Gastroesophageal sphincter (tissue), 4 donors: ENCODE results near the gene RNF141. TPM values are rescaled to one million over a fixed set of nuclear protein-coding genes. Genes with fewer than 3 reads are reported as not detected.

Experiments used
- ATAC-seq: fragments of 150-250 bp; one replicate; pipeline ENCODE4 v1.9.1; 2016; ENCODE audit warnings: mild to moderate bottlenecking, moderate library complexity
- H3K27ac ChIP-seq, 4 donors: fragments of 200-600 bp; sonication (generic) in 3 of 4; 1 replicate in 3 of 4; 2 replicates in 1 of 4; pipeline ENCODE4 v1.5.1; 2016 to 2019
- H3K27me3 ChIP-seq: fragments of 200-600 bp; sonication (generic); one replicate; pipeline ENCODE4 v1.5.1; 2019
- H3K36me3 ChIP-seq, 2 donors: fragments of 200-600 bp; sonication (generic); one replicate each; pipeline ENCODE4 v1.5.1; 2019; ENCODE audit warnings: control low read depth in 1 of 2
- H3K4me1 ChIP-seq, 3 donors: fragments of 200-600 bp; sonication (generic); 1 replicate in 2 of 3; 2 replicates in 1 of 3; pipeline ENCODE4 v1.5.1; 2016 to 2019; ENCODE audit warnings: control low read depth in 2 of 3
- H3K4me3 ChIP-seq, 2 donors: fragments of 200-600 bp; sonication (generic); one replicate each; pipeline ENCODE4 v1.5.1; 2019; ENCODE audit warnings: mild to moderate bottlenecking in 1 of 2, moderate library complexity in 1 of 2
- H3K9me3 ChIP-seq, 3 donors: fragments of 200-600 bp; sonication (generic); one replicate each; pipeline ENCODE4 v1.5.1; 2017 to 2019; ENCODE audit warnings: control low read depth in 2 of 3
- EP300 ChIP-seq: sonication (generic); formaldehyde crosslinking; IDR thresholded peaks from one replicate; pipeline ENCODE4 v1.6.1; 2017; ENCODE audit warnings: antibody characterized with exemption, mild to moderate bottlenecking
- POLR2A ChIP-seq, 2 donors: fragments of 450-650 bp; IDR thresholded peaks; one replicate each; pipeline ENCODE4 v1.6.1; 2017; ENCODE audit warnings: antibody characterized with exemption in 2 of 2, mild to moderate bottlenecking in 2 of 2, moderate library complexity in 1 of 2
- POLR2AphosphoS5 ChIP-seq: sonication (generic); formaldehyde crosslinking; IDR thresholded peaks from one replicate; pipeline ENCODE4 v1.6.1; 2017; ENCODE audit warnings: antibody characterized with exemption
- WGBS, 2 donors: methylation state at CpG; one replicate each; pipeline ENCODE4 v1.1.5; 2018; ENCODE audit warnings: low coverage in 1 of 2; 5-methylcytosine and 5-hydroxymethylcytosine counted together
- total RNA-seq, 4 donors: library from RNA; depleted of rRNA; stranded (reverse); fragments of >200 nt; gene quantifications; one replicate each; pipeline ENCODE4 v1.1.0, GENCODE V29; 2016
- TF ChIP-seq, protein P1 (sequence below), 4 experiments: fragments of 200-600 bp in 2 of 4; fragments of 450-650 bp in 2 of 4; sonication (generic) in 1 of 4; IDR thresholded peaks; one replicate each; pipeline ENCODE4 v1.5.1; 2017 to 2019; ENCODE audit warnings: antibody characterized with exemption in 4 of 4, mild to moderate bottlenecking in 2 of 4, moderate library complexity in 2 of 4

The RNF141 gene
- total RNA-seq, 4 donors from 2014 or later, result 28.4 to 44.8 (median 38.1) TPM

DNA sequence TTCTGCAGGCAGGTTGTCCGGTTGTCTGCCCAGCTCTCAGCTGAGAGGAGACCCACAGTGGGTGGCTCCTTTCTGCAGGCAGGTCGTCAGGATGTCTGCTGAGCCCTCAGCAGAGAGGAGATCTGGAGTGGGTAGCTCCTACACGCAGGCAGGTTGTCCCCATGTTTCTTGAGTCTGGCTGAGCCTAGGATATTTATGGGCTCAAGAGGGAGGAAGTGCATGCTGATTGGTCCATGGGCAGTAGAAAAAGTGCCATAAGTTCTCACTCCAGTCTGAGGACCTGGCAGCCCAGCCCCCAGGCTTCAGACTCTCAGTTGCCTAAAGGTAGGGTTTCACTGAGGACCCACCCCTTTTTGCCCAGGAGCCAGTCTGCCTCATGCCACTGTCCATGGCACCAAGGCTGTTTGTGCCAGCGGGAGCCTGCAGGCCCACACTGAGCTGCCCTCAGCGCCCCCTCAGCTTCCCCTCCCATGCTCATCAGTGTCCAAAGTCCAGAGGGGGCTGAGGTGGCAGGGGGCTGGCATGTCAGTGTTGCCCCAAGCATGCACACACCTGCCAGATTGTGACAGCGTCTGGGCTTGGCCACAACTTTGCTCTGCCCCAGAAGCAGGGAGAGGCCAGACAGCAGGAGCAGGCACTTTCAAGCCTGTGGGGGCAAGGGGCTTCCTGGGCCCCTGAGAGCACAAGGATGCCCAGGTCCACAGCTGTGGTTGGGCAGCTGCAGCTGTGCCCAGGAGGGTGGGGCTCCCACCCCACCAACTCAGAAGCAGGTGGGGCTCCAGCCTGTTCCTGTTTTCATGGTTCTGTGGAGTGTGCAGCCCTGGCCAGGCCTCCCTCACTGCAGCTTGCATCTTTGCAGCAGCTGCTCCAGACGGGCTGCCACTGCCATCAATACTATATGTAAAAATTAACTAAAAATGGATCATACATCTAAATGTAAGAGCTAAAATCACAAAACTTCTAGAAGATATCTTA, 3.8 kb upstream of the RNF141 start:
- Histone ChIP-seq H3K27ac (no peak overlapping the region), H3K36me3 (no peaks in the 10 kb centered on the region), H3K9me3 (no peaks in the 10 kb centered on the region), H3K27me3 (no peaks in the 10 kb centered on the region), H3K4me3 (no peak overlapping the region), H3K4me1 (peaks cover 0 to 12% (median 4%) of the 10 kb centered on the region in 3 donors)
- TF ChIP-seq EP300 (no peak), POLR2A (IDR thresholded peaks at IDR 0.05) (no peak)
- ATAC-seq, result no peak
- no CpG with 5 or more reads among the region's 7 CpGs for WGBS, 2 donors

DNA sequence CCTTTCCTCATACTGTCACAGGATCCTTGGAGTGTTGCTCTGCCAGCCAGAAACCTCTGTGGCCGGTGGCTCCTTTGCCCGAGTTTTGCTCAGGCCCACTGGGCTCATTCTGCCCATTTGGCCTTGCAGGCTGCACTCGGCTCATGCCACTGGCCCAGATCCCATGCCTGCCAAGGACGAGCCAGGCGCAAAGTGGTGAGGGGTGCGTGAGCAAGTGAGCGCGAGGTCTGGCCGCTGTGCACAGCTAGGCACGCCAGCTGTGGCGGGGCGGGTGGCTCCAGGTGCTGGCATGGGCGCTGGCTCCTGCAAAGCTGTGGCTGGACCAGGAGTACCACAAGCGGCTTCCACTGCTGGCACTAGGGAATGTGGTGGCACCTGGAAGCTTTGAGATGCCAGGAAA, 2.8 kb upstream of the RNF141 start:
- no peak for ATAC-seq
- Histone ChIP-seq H3K36me3 (no peaks in the 10 kb centered on the region), H3K27ac (no peak overlapping the region), H3K27me3 (no peaks in the 10 kb centered on the region), H3K4me1 (peaks cover 0 to 22% (median 4%) of the 10 kb centered on the region in 3 donors), H3K9me3 (no peaks in the 10 kb centered on the region), H3K4me3 (no peak overlapping the region)
- no peak for TF ChIP-seq EP300
- TF ChIP-seq POLR2A (IDR thresholded peaks at IDR 0.05), result no peak
- no peak for TF ChIP-seq POLR2AphosphoS5
- WGBS, 2 donors, result 93% methylated on average over 4 of the region's 14 CpGs; no CpG with 5 or more reads in 1 of the 2 donors

- TF ChIP-seq, protein P1, sequence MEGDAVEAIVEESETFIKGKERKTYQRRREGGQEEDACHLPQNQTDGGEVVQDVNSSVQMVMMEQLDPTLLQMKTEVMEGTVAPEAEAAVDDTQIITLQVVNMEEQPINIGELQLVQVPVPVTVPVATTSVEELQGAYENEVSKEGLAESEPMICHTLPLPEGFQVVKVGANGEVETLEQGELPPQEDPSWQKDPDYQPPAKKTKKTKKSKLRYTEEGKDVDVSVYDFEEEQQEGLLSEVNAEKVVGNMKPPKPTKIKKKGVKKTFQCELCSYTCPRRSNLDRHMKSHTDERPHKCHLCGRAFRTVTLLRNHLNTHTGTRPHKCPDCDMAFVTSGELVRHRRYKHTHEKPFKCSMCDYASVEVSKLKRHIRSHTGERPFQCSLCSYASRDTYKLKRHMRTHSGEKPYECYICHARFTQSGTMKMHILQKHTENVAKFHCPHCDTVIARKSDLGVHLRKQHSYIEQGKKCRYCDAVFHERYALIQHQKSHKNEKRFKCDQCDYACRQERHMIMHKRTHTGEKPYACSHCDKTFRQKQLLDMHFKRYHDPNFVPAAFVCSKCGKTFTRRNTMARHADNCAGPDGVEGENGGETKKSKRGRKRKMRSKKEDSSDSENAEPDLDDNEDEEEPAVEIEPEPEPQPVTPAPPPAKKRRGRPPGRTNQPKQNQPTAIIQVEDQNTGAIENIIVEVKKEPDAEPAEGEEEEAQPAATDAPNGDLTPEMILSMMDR (IDR thresholded peaks at IDR 0.05), result no peak
- TF ChIP-seq EP300, result no peak
- no peak for TF ChIP-seq POLR2AphosphoS5
- no peak for TF ChIP-seq POLR2A (IDR thresholded peaks at IDR 0.05)
- H3K36me3 ChIP-seq, result no peaks in the 10 kb centered on the region
- no peak overlapping the region for H3K4me3 ChIP-seq
- ATAC-seq, result no peak
- H3K27ac ChIP-seq, result no peak overlapping the region
- no peaks in the 10 kb centered on the region for H3K27me3 ChIP-seq
- peaks cover 0 to 23% (median 4%) of the 10 kb centered on the region in 3 donors for H3K4me1 ChIP-seq
- H3K9me3 ChIP-seq, result no peaks in the 10 kb centered on the region
- WGBS, 2 donors, result 85 to 92% methylated on average over 1 to 3 of the region's 3 CpGs
These were observed 1.8 kb upstream of the RNF141 start for GRCh38 chr11:10542776-10543175.

- TF ChIP-seq EP300, result no peak
- TF ChIP-seq POLR2A (IDR thresholded peaks at IDR 0.05), result no peak
- no peak for TF ChIP-seq POLR2AphosphoS5
- TF ChIP-seq, protein P1 (IDR thresholded peaks at IDR 0.05), result no peak
- Histone ChIP-seq H3K27ac (peak overlapping the region in 3 of 4 donors; percentile 91 to 93 (median 93)), H3K36me3 (no peaks in the 10 kb centered on the region), H3K4me3 (peak overlapping the region; percentile 88 to 94), H3K9me3 (no peaks in the 10 kb centered on the region), H3K4me1 (peaks cover 0 to 23% (median 4%) of the 10 kb centered on the region in 3 donors), H3K27me3 (no peaks in the 10 kb centered on the region)
- 35 to 70% methylated on average over 4 to 5 of the region's 5 CpGs for WGBS, 2 donors
- no peak for ATAC-seq
These were observed 559 bp upstream of the RNF141 start for GRCh38 chr11:10541561-10541930.

- Histone ChIP-seq H3K4me1 (peaks cover 0 to 23% (median 4%) of the 10 kb centered on the region in 3 donors), H3K27me3 (no peaks in the 10 kb centered on the region), H3K4me3 (peak overlapping the region; percentile 88 to 94), H3K9me3 (no peaks in the 10 kb centered on the region), H3K36me3 (no peaks in the 10 kb centered on the region), H3K27ac (peak overlapping the region; percentile 86 to 93 (median 92))
- peak; percentile 32 for ATAC-seq
- TF ChIP-seq, protein P1 (IDR thresholded peaks at IDR 0.05), result no peak
- TF ChIP-seq POLR2AphosphoS5, result no peak
- no peak for TF ChIP-seq EP300
- no peak for TF ChIP-seq POLR2A (IDR thresholded peaks at IDR 0.05)
- 0% methylated on average over 2 to 6 of the region's 25 CpGs for WGBS, 2 donors
These were observed 457 bp downstream of the RNF141 start for GRCh38 chr11:10540546-10540914.

DNA sequence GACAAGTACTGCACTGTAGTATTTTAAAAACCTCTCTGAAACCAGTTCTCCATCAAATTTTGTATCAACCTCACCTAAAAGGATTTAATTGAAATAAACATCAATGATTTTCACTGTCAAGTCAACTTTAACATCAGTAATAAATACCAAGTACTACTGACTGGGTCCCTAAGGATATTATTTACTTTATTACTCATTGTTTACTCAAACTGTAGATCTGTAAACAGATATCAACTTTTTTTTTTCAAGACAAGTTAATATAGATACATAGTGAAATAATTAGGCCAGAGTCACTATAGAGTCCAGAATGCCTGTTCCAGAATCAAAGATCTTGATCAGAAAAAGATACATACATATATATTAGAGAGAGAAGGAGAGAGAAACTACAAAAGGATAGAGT, 1.6 kb downstream of the RNF141 start:
- peaks cover 0 to 23% (median 4%) of the 10 kb centered on the region in 3 donors for H3K4me1 ChIP-seq
- TF ChIP-seq EP300 (no peak), POLR2AphosphoS5 (no peak), POLR2A (IDR thresholded peaks at IDR 0.05) (no peak)
- TF ChIP-seq, protein P1 (IDR thresholded peaks at IDR 0.05), result no peak
- no peaks in the 10 kb centered on the region for H3K27me3 ChIP-seq
- no peak overlapping the region for H3K27ac ChIP-seq
- H3K36me3 ChIP-seq, result no peaks in the 10 kb centered on the region
- no peak overlapping the region for H3K4me3 ChIP-seq
- ATAC-seq, result no peak
- no peaks in the 10 kb centered on the region for H3K9me3 ChIP-seq
